ENCODE data around the gene TESMIN. TPM values are rescaled to one million over a fixed set of nuclear protein-coding genes. Genes with fewer than 3 reads are reported as not detected.

The TESMIN gene
- total RNA-seq, 2 donors from 2014 or later = 14.3 to 20.7 TPM

GRCh38 chr11:68659158-68659921 is 92.0 kb downstream of the TESMIN start:
- H3K27me3 ChIP-seq = no peaks in the 10 kb centered on the region
- no peak overlapping the region for H3K27ac ChIP-seq
- H3K9me3 ChIP-seq = no peaks in the 10 kb centered on the region
- no peaks in the 10 kb centered on the region for H3K4me1 ChIP-seq
- intact Hi-C loops (cut with DNase I) = no loop called here
- H3K9ac ChIP-seq (ENCODE audit: low read depth in 2 of 2, low read length in 2 of 2) = no peak overlapping the region
- no peak for TF ChIP-seq CTCF (IDR thresholded peaks at IDR 0.05)
- no peaks in the 10 kb centered on the region for H3K36me3 ChIP-seq
- DNase-seq = no peak
- no peak overlapping the region for H3K4me3 ChIP-seq

- DNase-seq = no peak
- no peaks in the 10 kb centered on the region for H3K27me3 ChIP-seq
- no peak overlapping the region for H3K27ac ChIP-seq
- H3K9me3 ChIP-seq = no peaks in the 10 kb centered on the region
- H3K4me3 ChIP-seq = no peak overlapping the region
- no peaks in the 10 kb centered on the region for H3K4me1 ChIP-seq
- no peak for TF ChIP-seq CTCF (IDR thresholded peaks at IDR 0.05)
- no peak overlapping the region for H3K9ac ChIP-seq (ENCODE audit: low read depth in 2 of 2, low read length in 2 of 2)
- H3K36me3 ChIP-seq = no peaks in the 10 kb centered on the region
- intact Hi-C loops (cut with DNase I) = no loop called here
These were observed 92.7 kb downstream of the TESMIN start for GRCh38 chr11:68658661-68659060.

- Histone ChIP-seq H3K4me3 (no peak overlapping the region), H3K27me3 (no peaks in the 10 kb centered on the region), H3K9me3 (no peaks in the 10 kb centered on the region), H3K36me3 (no peaks in the 10 kb centered on the region), H3K27ac (no peak overlapping the region), H3K9ac (ENCODE audit: low read depth in 2 of 2, low read length in 2 of 2) (no peak overlapping the region), H3K4me1 (no peaks in the 10 kb centered on the region)
- TF ChIP-seq CTCF (IDR thresholded peaks at IDR 0.05) = no peak
- no peak for DNase-seq
- intact Hi-C loops (cut with DNase I) = no loop called here
These were observed 93.2 kb downstream of the TESMIN start for GRCh38 chr11:68658097-68658496.

Other genes starting within 250 kb of the TESMIN start
- gene GAL, start 67.0 kb downstream of the TESMIN start, total RNA-seq = 1 to 10 TPM; 3.2 to 3.5 TPM
- 100 to 1,000 TPM; 197 to 213 TPM for gene CPT1A, start 90.4 kb upstream of the TESMIN start, total RNA-seq
- gene MRPL21, start 152.3 kb upstream of the TESMIN start, total RNA-seq = 100 to 1,000 TPM in 1 of 2 donors, 10 to 100 TPM in 1; 59.8 to 104 TPM
- 10 to 100 TPM; 16.6 to 20.4 TPM for gene IGHMBP2, start 152.4 kb upstream of the TESMIN start, total RNA-seq
- gene MRGPRD, start 229.5 kb upstream of the TESMIN start, total RNA-seq = not detected

All from colonic mucosa (tissue), 4 donors.